Nephron (organoid): Measurements from ENCODE around the gene ARID5B.

Experiments
- H3K27ac Mint-ChIP-seq, 3 experiments: 2 replicates each; pipeline ENCODE4 v1.8.0; 2020; ENCODE audit warnings: mixed read lengths in 3 of 3, mild to moderate bottlenecking in 2 of 3, moderate library complexity in 1 of 3
- H3K27me3 Mint-ChIP-seq: 2 replicates; pipeline ENCODE4 v1.8.0; 2021; ENCODE audit warnings: low read depth, mild to moderate bottlenecking, moderate library complexity, mixed read lengths
- H3K36me3 Mint-ChIP-seq: 2 replicates; pipeline ENCODE4 v1.8.0; 2020; ENCODE audit warnings: low read depth, mixed read lengths
- H3K4me1 Mint-ChIP-seq: 2 replicates; pipeline ENCODE4 v1.8.0; 2020; ENCODE audit warnings: mixed read lengths
- H3K4me3 Mint-ChIP-seq, 3 experiments: 2 replicates each; pipeline ENCODE4 v1.8.0; 2020; ENCODE audit warnings: mild to moderate bottlenecking in 3 of 3, mixed read lengths in 3 of 3, moderate library complexity in 2 of 3
- H3K9me3 Mint-ChIP-seq: 2 replicates; pipeline ENCODE4 v1.8.0; 2020; ENCODE audit warnings: mixed read lengths
- CTCF ChIP-seq, 3 experiments: fragments of 200-600 bp; sonication (generic); IDR thresholded peaks; one replicate each; pipeline ENCODE4 v1.5.0; 2021; ENCODE audit warnings: antibody characterized with exemption in 3 of 3; ENCODE audit not compliant: unreplicated experiment in 3 of 3

The ARID5B gene

GRCh38 chr10:61993711-61994401 is 92.4 kb downstream of the ARID5B start:
- H3K27ac Mint-ChIP-seq, result peak overlapping the region; percentile 79 to 87 (median 85)
- H3K27me3 Mint-ChIP-seq, result no peaks in the 10 kb centered on the region
- H3K4me3 Mint-ChIP-seq, result peak overlapping the region in 1 of 3 experiments; percentile 26
- peaks cover 41% of the 10 kb centered on the region for H3K4me1 Mint-ChIP-seq
- peaks cover 33% of the 10 kb centered on the region for H3K36me3 Mint-ChIP-seq
- H3K9me3 Mint-ChIP-seq, result no peaks in the 10 kb centered on the region
- no peak for TF ChIP-seq CTCF (IDR thresholded peaks at IDR 0.05; ENCODE audit: unreplicated experiment in 3 of 3)

GRCh38 chr10:61994405-61995219 is 93.1 kb downstream of the ARID5B start:
- H3K9me3 Mint-ChIP-seq, result no peaks in the 10 kb centered on the region
- peaks cover 39% of the 10 kb centered on the region for H3K36me3 Mint-ChIP-seq
- peak overlapping the region; percentile 16 to 31 (median 19) for H3K4me3 Mint-ChIP-seq
- H3K27ac Mint-ChIP-seq, result peak overlapping the region; percentile 79 to 87 (median 85)
- no peak for TF ChIP-seq CTCF (IDR thresholded peaks at IDR 0.05; ENCODE audit: unreplicated experiment in 3 of 3)
- H3K27me3 Mint-ChIP-seq, result no peaks in the 10 kb centered on the region
- peaks cover 41% of the 10 kb centered on the region for H3K4me1 Mint-ChIP-seq

- no peaks in the 10 kb centered on the region for H3K27me3 Mint-ChIP-seq
- no peaks in the 10 kb centered on the region for H3K9me3 Mint-ChIP-seq
- no peak overlapping the region for H3K4me3 Mint-ChIP-seq
- H3K27ac Mint-ChIP-seq, result peak overlapping the region; percentile 79 to 87 (median 85)
- H3K36me3 Mint-ChIP-seq, result peaks cover 41% of the 10 kb centered on the region
- peaks cover 41% of the 10 kb centered on the region for H3K4me1 Mint-ChIP-seq
- no peak for TF ChIP-seq CTCF (IDR thresholded peaks at IDR 0.05; ENCODE audit: unreplicated experiment in 3 of 3)
Observed at GRCh38 chr10:61995220-61995503, 93.7 kb downstream of the ARID5B start.

- Mint-ChIP-seq H3K27ac (no peak overlapping the region), H3K36me3 (peaks cover 49% of the 10 kb centered on the region)
Observed at GRCh38 chr10:61998937-61999336, 97.4 kb downstream of the ARID5B start.

GRCh38 chr10:62000037-62000603 is 98.6 kb downstream of the ARID5B start:
- H3K9me3 Mint-ChIP-seq, result no peaks in the 10 kb centered on the region
- H3K27me3 Mint-ChIP-seq, result no peaks in the 10 kb centered on the region
- H3K36me3 Mint-ChIP-seq, result peaks cover 49% of the 10 kb centered on the region
- peaks cover 44% of the 10 kb centered on the region for H3K4me1 Mint-ChIP-seq
- peak overlapping the region in 1 of 3 experiments; percentile 81 for H3K27ac Mint-ChIP-seq
- no peak overlapping the region for H3K4me3 Mint-ChIP-seq
- no peak for TF ChIP-seq CTCF (IDR thresholded peaks at IDR 0.05; ENCODE audit: unreplicated experiment in 3 of 3)

More at GRCh38 chr10:61998937-61999336, 97.4 kb downstream of the ARID5B start:
- no peaks in the 10 kb centered on the region for H3K27me3 Mint-ChIP-seq
- H3K4me3 Mint-ChIP-seq, result no peak overlapping the region
- no peak for TF ChIP-seq CTCF (IDR thresholded peaks at IDR 0.05; ENCODE audit: unreplicated experiment in 3 of 3)
- no peaks in the 10 kb centered on the region for H3K9me3 Mint-ChIP-seq
- peaks cover 44% of the 10 kb centered on the region for H3K4me1 Mint-ChIP-seq
